Heart left ventricle (tissue), 16 donors: ENCODE results near the gene DR1. TPM values are rescaled to one million over a fixed set of nuclear protein-coding genes. Genes with fewer than 3 reads are reported as not detected.
"Not testable (repeated sequence)": the region's sequence is repeated elsewhere in the genome, so short reads cannot be mapped to it uniquely, and the experiment has no call there.

Experiments
- ATAC-seq, 4 donors: fragments of 200-7000 bp; cut with Tn5 transposase; one replicate each; pipeline ENCODE4 v1.9.1; 2020 to 2022; ENCODE audit warnings: moderate library complexity in 4 of 4, mild to moderate bottlenecking in 3 of 4, moderate number of reproducible peaks in 1 of 4
- DNase-seq, 5 donors: peaks; one replicate each; pipeline ENCODE4 v3.0.0-alpha.2; 2020
- H3K27ac ChIP-seq, 12 donors: fragments of 200-600 bp; sonication (generic) in 4 of 12; one replicate each; pipeline versions ENCODE4 v1.5.0 to v1.8.0; 2016 to 2022; ENCODE audit warnings: mild to moderate bottlenecking in 2 of 12
- H3K27me3 ChIP-seq, 9 donors: fragments of 200-600 bp; sonication (generic) in 2 of 9; one replicate each; pipeline versions ENCODE4 v1.5.1 to v1.8.0; 2016 to 2022; ENCODE audit warnings: mild to moderate bottlenecking in 3 of 9
- H3K36me3 ChIP-seq, 9 donors: fragments of 200-600 bp; sonication (generic) in 2 of 9; one replicate each; pipeline versions ENCODE4 v1.5.0 to v1.8.0; 2018 to 2022; ENCODE audit warnings: mild to moderate bottlenecking in 2 of 9
- H3K4me1 ChIP-seq, 12 donors: fragments of 200-600 bp; sonication (generic) in 4 of 12; one replicate each; pipeline versions ENCODE4 v1.5.0 to v1.8.0; 2016 to 2022; ENCODE audit warnings: mild to moderate bottlenecking in 3 of 12
- H3K4me3 ChIP-seq, 12 donors: fragments of 200-600 bp; sonication (generic) in 4 of 12; one replicate each; pipeline versions ENCODE4 v1.5.0 to v1.8.0; 2017 to 2022; ENCODE audit warnings: mild to moderate bottlenecking in 9 of 12, moderate library complexity in 4 of 12
- H3K9me3 ChIP-seq, 12 donors: fragments of 200-600 bp; sonication (generic) in 4 of 12; one replicate each; pipeline versions ENCODE4 v1.5.0 to v1.8.0; 2016 to 2022; ENCODE audit warnings: mild to moderate bottlenecking in 1 of 12
- CTCF ChIP-seq, 12 donors: fragments of 200-600 bp; sonication (generic) in 4 of 12; IDR thresholded peaks; one replicate each; pipeline versions ENCODE4 v1.5.0 to v1.8.0; 2018 to 2022; ENCODE audit warnings: antibody characterized with exemption in 12 of 12, mild to moderate bottlenecking in 5 of 12
- POLR2A ChIP-seq, 2 donors: fragments of 450-650 bp; IDR thresholded peaks; one replicate each; pipeline ENCODE4 v1.6.1; 2017; ENCODE audit warnings: antibody characterized with exemption in 2 of 2, mild to moderate bottlenecking in 2 of 2, moderate library complexity in 2 of 2
- WGBS, 4 donors: extraction: QIAGEN DNeasy Blood & Tissue Kit in 2 of 4; methylation state at CpG; one replicate each; pipeline versions ENCODE4 v1.1.5 to v1.1.7; 2013 to 2018; 5-methylcytosine and 5-hydroxymethylcytosine counted together
- intact Hi-C, 10 donors: fragments of 100-400 bp; cut with DNase I; formaldehyde crosslinking; loops; one replicate each; pipeline versions ENCODE4 v1.11.1 to v1.14.2; 2022
- polyA plus RNA-seq, 2 donors: library from polyadenylated mRNA; stranded (reverse); fragments of 200-250 nt; gene quantifications; one replicate each; pipeline ENCODE4 v1.2.3, GENCODE V29; 2013
- total RNA-seq, 9 donors: library from RNA; depleted of rRNA in 2 of 9; stranded (reverse); fragments of >200 nt in 2 of 9; fragmentation: NEBNext Ultra II Directional in 3 of 9; extraction: Animal tissue kit (Norgen Biotek cat#: 25700) in 3 of 9; gene quantifications; one replicate each; pipeline versions ENCODE4 v1.1.0 to v1.2.4, GENCODE V29; 2016 to 2023
- donor health status: ischemic (EF 13 %, LVEDD 7.1; RV severe dilation, severe dysfunction).
- donor health status: healthy with polysubstance abuse.
- donor health status: DM: no; HTN: yes; CAD: no.
- donor health status: DM: no; HTN: no; CAD: no.
- donor health status: ischemic (EF 25% LVEDD 6.9; RV normal size, moderate dysfunction).
- donor health status: ischemic (EF 25% LVEDD 5.7; RV mildly dilated, moderate dysfunction).
- donor health status: healthy.
- donor health status: DM: yes; HTN: yes; CAD: no.
- donor health status: ischemic (EF 35%, LVEDD 5.7; RV mildly dilated, moderate dysfunction).
- donor health status: nonischemic (EF 11% LVEDD 7.7; RV severe dilation, severe dysfunction).
- donor health status: DM: yes; HTN: yes; CAD: no.
- donor health status: PGD.
- donor health status: ischemic (EF 29% LVEDD 5.4; RV normal size, mild dysfunction).
- donor health status: nonischemic (EF 23%, LVEDD 6.1; RV moderate dilation, normal function).

DR1 gene
- total and polyA plus RNA-seq, 11 donors: 4.6 to 45.1 (median 33.4) TPM

- peak overlapping the region in 1 of 12 donors; percentile 76 for H3K4me3 ChIP-seq
- no peak for DNase-seq
- WGBS, 4 donors: 85 to 95% (median 90%) methylated on average over 1 of the region's 1 CpG
- H3K9me3 ChIP-seq: no peaks in the 10 kb centered on the region
- no peak for ATAC-seq
- peaks cover 0 to 68% (median 51%) of the 10 kb centered on the region in 12 donors for H3K4me1 ChIP-seq
- TF ChIP-seq POLR2A (IDR thresholded peaks at IDR 0.05) (no peak), CTCF (IDR thresholded peaks at IDR 0.05) (no peak)
- intact Hi-C loops: no loop called here
- H3K27me3 ChIP-seq: no peaks in the 10 kb centered on the region
- peaks cover 0 to 37% (median 22%) of the 10 kb centered on the region in 9 donors for H3K36me3 ChIP-seq
- no peak overlapping the region for H3K27ac ChIP-seq
Measured at GRCh38 chr1:93350875-93351274, 5.2 kb downstream of the DR1 start.

- H3K4me1 ChIP-seq: peaks cover 0 to 72% (median 51%) of the 10 kb centered on the region in 12 donors
- H3K27me3 ChIP-seq, H3K9me3 ChIP-seq, H3K4me3 ChIP-seq, DNase-seq, H3K27ac ChIP-seq, intact Hi-C loops: not testable (repeated sequence)
- peak in 2 of 4 donors; percentile 13 to 24 for ATAC-seq
- peaks cover 0 to 42% (median 26%) of the 10 kb centered on the region in 9 donors for H3K36me3 ChIP-seq
- 73 to 81% (median 75%) methylated on average over 7 of the region's 7 CpGs for WGBS, 4 donors
Measured at GRCh38 chr1:93351346-93351745, 5.6 kb downstream of the DR1 start.

DNA sequence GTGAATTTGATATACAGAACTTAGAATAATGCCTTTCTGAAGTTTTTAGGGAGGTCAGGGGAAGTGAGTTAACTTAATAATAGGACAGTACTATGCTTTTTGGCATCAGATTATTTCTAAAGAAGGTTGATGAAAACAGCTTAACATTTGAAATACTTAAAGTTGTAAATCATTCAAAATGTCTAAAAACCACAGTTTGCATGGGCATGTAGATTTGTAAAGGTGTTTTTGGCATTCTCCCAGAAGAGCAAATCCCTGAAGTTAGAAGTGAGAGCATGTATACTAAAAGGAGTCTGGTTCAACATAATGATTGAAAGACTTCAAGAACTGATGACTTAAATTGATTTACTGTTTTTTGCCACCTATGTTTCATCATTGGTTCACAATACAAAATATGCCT lies 6.7 kb downstream of the DR1 start:
- TF ChIP-seq POLR2A (IDR thresholded peaks at IDR 0.05) (no peak), CTCF (IDR thresholded peaks at IDR 0.05) (no peak)
- no peak for ATAC-seq
- H3K9me3 ChIP-seq: no peaks in the 10 kb centered on the region
- H3K4me3 ChIP-seq: no peak overlapping the region
- H3K4me1 ChIP-seq: peaks cover 0 to 72% (median 51%) of the 10 kb centered on the region in 12 donors
- DNase-seq: no peak
- intact Hi-C loops: no loop called here
- H3K27me3 ChIP-seq: no peaks in the 10 kb centered on the region
- no peak overlapping the region for H3K27ac ChIP-seq
- H3K36me3 ChIP-seq: peaks cover 0 to 52% (median 36%) of the 10 kb centered on the region in 9 donors

GRCh38 chr1:93353286-93353685 lies 7.6 kb downstream of the DR1 start:
- Histone ChIP-seq H3K27ac (no peak overlapping the region), H3K36me3 (peaks cover 0 to 61% (median 45%) of the 10 kb centered on the region in 9 donors), H3K9me3 (no peaks in the 10 kb centered on the region), H3K4me1 (peaks cover 0 to 78% (median 52%) of the 10 kb centered on the region in 12 donors), H3K27me3 (no peaks in the 10 kb centered on the region), H3K4me3 (no peak overlapping the region)
- 55 to 65% (median 57%) methylated on average over 1 of the region's 1 CpG for WGBS, 4 donors
- intact Hi-C loops: no loop called here
- DNase-seq (no peak), ATAC-seq (no peak)
- TF ChIP-seq POLR2A (IDR thresholded peaks at IDR 0.05): no peak
- TF ChIP-seq CTCF (IDR thresholded peaks at IDR 0.05): no peak

- no peak for ATAC-seq
- WGBS, 4 donors: 43 to 46% (median 45%) methylated on average over 2 of the region's 2 CpGs
- peaks cover 0 to 78% (median 44%) of the 10 kb centered on the region in 12 donors for H3K4me1 ChIP-seq
Measured at GRCh38 chr1:93354749-93355148, 9.0 kb downstream of the DR1 start.

More at GRCh38 chr1:93354749-93355148, 9.0 kb downstream of the DR1 start:
- no peaks in the 10 kb centered on the region for H3K9me3 ChIP-seq
- no peak overlapping the region for H3K4me3 ChIP-seq
- DNase-seq: no peak
- H3K36me3 ChIP-seq: peaks cover 0 to 73% (median 57%) of the 10 kb centered on the region in 9 donors
- H3K27me3 ChIP-seq: no peaks in the 10 kb centered on the region
- TF ChIP-seq POLR2A (IDR thresholded peaks at IDR 0.05) (no peak), CTCF (IDR thresholded peaks at IDR 0.05) (no peak)
- intact Hi-C loops: no loop called here
- no peak overlapping the region for H3K27ac ChIP-seq
